ENCODE data around the gene PRPF40A. TPM values are rescaled to one million over a fixed set of nuclear protein-coding genes. Genes with fewer than 3 reads are reported as not detected.

PRPF40A gene
- total RNA-seq, 2 donors from 2014 or later, result 190 to 222 TPM

DNA sequence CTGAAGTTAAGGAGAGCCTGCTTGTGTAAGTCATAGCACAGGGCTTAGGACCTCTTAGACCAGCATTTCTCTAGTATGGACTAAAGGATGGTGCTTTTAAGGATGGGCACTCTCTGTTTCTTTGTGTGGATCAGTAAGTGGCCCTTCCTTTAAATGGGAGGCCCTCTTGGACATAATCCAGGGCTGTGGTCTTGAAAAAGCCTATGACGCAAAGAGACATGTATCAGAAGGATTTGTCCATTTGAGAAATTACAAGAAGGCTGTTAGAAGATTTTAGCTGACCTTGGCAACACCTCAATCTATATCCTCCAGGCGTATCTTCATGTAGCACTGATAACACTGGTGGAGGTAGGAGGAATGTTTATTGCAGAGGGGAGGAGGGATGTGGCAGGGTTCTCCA lies 79.2 kb downstream of the PRPF40A start:
- Histone ChIP-seq H3K9ac (ENCODE audit: extremely low read depth, low read length, poor library complexity, severe bottlenecking) (no peak overlapping the region), H3K27me3 (ENCODE audit: control insufficient read depth, insufficient read depth, low read length, poor library complexity, severe bottlenecking) (no peaks in the 10 kb centered on the region), H3K27ac (ENCODE audit: low read depth, low read length) (no peak overlapping the region), H3K9me3 (ENCODE audit: control insufficient read depth, low read length) (no peaks in the 10 kb centered on the region), H3K4me1 (ENCODE audit: control insufficient read depth, insufficient read depth, low read length) (no peaks in the 10 kb centered on the region), H3K4me3 (ENCODE audit: low read length) (no peak overlapping the region), H3K36me3 (ENCODE audit: control insufficient read depth, insufficient read depth, low read length) (peaks cover 73% of the 10 kb centered on the region)
- Mint-ChIP-seq H3K4me3 (no peak overlapping the region), H3K27ac (peak overlapping the region; percentile 19), H3K27me3 (ENCODE audit: insufficient read depth) (no peaks in the 10 kb centered on the region), H3K36me3 (ENCODE audit: low read depth) (peaks cover 70% of the 10 kb centered on the region), H3K9me3 (no peaks in the 10 kb centered on the region), H3K4me1 (no peaks in the 10 kb centered on the region)
- WGBS, 2 experiments (ENCODE audit: insufficient coverage in 1 of 2, insufficient read length in 1 of 2), result 86 to 100% methylated on average over 1 to 2 of the region's 2 CpGs
- no peak for DNase-seq
- TF ChIP-seq, protein P1, sequence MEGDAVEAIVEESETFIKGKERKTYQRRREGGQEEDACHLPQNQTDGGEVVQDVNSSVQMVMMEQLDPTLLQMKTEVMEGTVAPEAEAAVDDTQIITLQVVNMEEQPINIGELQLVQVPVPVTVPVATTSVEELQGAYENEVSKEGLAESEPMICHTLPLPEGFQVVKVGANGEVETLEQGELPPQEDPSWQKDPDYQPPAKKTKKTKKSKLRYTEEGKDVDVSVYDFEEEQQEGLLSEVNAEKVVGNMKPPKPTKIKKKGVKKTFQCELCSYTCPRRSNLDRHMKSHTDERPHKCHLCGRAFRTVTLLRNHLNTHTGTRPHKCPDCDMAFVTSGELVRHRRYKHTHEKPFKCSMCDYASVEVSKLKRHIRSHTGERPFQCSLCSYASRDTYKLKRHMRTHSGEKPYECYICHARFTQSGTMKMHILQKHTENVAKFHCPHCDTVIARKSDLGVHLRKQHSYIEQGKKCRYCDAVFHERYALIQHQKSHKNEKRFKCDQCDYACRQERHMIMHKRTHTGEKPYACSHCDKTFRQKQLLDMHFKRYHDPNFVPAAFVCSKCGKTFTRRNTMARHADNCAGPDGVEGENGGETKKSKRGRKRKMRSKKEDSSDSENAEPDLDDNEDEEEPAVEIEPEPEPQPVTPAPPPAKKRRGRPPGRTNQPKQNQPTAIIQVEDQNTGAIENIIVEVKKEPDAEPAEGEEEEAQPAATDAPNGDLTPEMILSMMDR (conservative IDR thresholded peaks at IDR 0.05), result no peak

DNA sequence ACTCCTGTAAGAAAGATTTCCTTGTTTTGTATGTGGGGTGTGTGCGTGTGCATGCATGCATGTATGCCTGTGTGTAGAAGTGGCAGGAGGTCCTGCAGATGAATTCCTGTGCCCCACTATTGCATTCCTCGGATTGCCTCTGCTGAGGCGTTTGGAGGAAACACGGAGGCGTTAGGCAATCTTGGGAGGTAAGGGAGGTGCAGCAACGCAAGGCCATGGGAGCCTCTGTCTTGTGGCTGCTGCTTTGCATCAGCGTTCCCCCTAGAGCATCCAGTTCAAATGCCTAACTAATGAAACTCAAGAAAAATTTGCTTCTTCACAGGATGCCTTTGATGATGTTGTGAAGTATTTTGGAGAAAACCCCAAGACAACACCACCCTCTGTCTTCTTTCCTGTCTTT lies 80.0 kb downstream of the PRPF40A start:
- H3K9me3 Mint-ChIP-seq, result no peaks in the 10 kb centered on the region

DNA sequence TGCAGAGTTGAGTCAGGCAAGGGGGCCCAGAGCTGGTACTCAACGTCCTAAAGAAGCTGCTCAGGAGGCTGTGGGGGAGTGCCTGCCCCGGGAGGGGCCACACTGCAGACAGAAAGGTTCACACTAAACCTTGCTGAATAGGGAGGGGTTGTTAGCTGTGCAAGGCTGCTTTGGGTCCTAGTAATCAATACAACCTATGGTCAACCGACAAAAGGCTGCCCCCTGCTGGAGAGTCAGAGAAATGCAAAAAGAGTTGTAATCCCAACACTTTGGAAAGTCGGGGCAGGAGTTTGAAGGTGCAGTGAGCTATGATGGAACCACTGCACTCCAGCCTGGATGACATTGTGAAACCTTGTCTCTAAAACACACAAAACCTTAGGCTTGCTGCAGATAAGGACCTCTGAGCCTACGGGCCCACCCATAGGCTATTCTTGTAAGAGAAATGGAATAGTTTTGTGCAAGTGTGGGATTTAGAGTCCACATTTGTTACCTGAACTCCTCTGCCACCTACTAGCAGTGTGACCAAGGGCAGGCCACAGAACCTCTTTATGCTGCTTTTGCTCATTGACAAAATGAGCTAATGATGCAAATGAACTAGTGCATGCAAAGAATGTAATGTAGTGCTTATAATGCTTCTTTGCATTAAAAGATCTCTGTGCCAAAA lies 81.5 kb downstream of the PRPF40A start:
- WGBS, 2 experiments (ENCODE audit: insufficient coverage in 1 of 2, insufficient read length in 1 of 2), result 47 to 80% methylated on average over 1 to 5 of the region's 5 CpGs
- no peak overlapping the region for H3K4me3 Mint-ChIP-seq
- H3K9me3 ChIP-seq (ENCODE audit: control insufficient read depth, low read length), result no peaks in the 10 kb centered on the region
- no peak overlapping the region for H3K27ac ChIP-seq (ENCODE audit: low read depth, low read length)
- H3K36me3 Mint-ChIP-seq (ENCODE audit: low read depth), result peaks cover 64% of the 10 kb centered on the region
- no peaks in the 10 kb centered on the region for H3K4me1 Mint-ChIP-seq
- TF ChIP-seq, protein P1 (conservative IDR thresholded peaks at IDR 0.05), result peak; percentile 94
- no peaks in the 10 kb centered on the region for H3K27me3 ChIP-seq (ENCODE audit: control insufficient read depth, insufficient read depth, low read length, poor library complexity, severe bottlenecking)
- no peaks in the 10 kb centered on the region for H3K4me1 ChIP-seq (ENCODE audit: control insufficient read depth, insufficient read depth, low read length)
- peaks cover 70% of the 10 kb centered on the region for H3K36me3 ChIP-seq (ENCODE audit: control insufficient read depth, insufficient read depth, low read length)
- peak; percentile 90 for DNase-seq
- H3K9ac ChIP-seq (ENCODE audit: extremely low read depth, low read length, poor library complexity, severe bottlenecking), result no peak overlapping the region
- H3K4me3 ChIP-seq (ENCODE audit: low read length), result no peak overlapping the region
- H3K9me3 Mint-ChIP-seq, result no peaks in the 10 kb centered on the region
- H3K27ac Mint-ChIP-seq, result no peak overlapping the region
- H3K27me3 Mint-ChIP-seq (ENCODE audit: insufficient read depth), result no peaks in the 10 kb centered on the region

More for the DNA sequence above, 80.0 kb downstream of the PRPF40A start:
- no peak overlapping the region for H3K9ac ChIP-seq (ENCODE audit: extremely low read depth, low read length, poor library complexity, severe bottlenecking)
- TF ChIP-seq, protein P1 (conservative IDR thresholded peaks at IDR 0.05), result no peak
- no peak for DNase-seq
- no peak overlapping the region for H3K27ac ChIP-seq (ENCODE audit: low read depth, low read length)
- Mint-ChIP-seq H3K27ac (no peak overlapping the region), H3K27me3 (ENCODE audit: insufficient read depth) (no peaks in the 10 kb centered on the region), H3K4me1 (no peaks in the 10 kb centered on the region), H3K4me3 (no peak overlapping the region), H3K36me3 (ENCODE audit: low read depth) (peaks cover 69% of the 10 kb centered on the region)
- peaks cover 74% of the 10 kb centered on the region for H3K36me3 ChIP-seq (ENCODE audit: control insufficient read depth, insufficient read depth, low read length)
- no peaks in the 10 kb centered on the region for H3K4me1 ChIP-seq (ENCODE audit: control insufficient read depth, insufficient read depth, low read length)
- 90% methylated on average over 7 of the region's 7 CpGs; no CpG with 5 or more reads in 1 of the 2 experiments for WGBS, 2 experiments (ENCODE audit: insufficient coverage in 1 of 2, insufficient read length in 1 of 2)
- no peaks in the 10 kb centered on the region for H3K9me3 ChIP-seq (ENCODE audit: control insufficient read depth, low read length)
- H3K27me3 ChIP-seq (ENCODE audit: control insufficient read depth, insufficient read depth, low read length, poor library complexity, severe bottlenecking), result no peaks in the 10 kb centered on the region
- no peak overlapping the region for H3K4me3 ChIP-seq (ENCODE audit: low read length)

All from endodermal cell (in vitro differentiated cells).